ENCODE data around the gene SAMD4A.
A peak's percentile ranks its signal among the peaks of the same experiment; 100 is the strongest.

Gene SAMD4A

GRCh38 chr14:54676812-54677708 is 110.1 kb downstream of the SAMD4A start:
- FAIRE-seq: no peak
- no peak for TF ChIP-seq TAF1 (IDR thresholded peaks at IDR 0.05; ENCODE audit: low read depth, low read length)
- TF ChIP-seq POLR2A (IDR thresholded peaks at IDR 0.05; ENCODE audit: low read depth, low read length): no peak
- TF ChIP-seq PAX5 (IDR thresholded peaks at IDR 0.05; ENCODE audit: insufficient read depth, low read length, severe bottlenecking): no peak
- TF ChIP-seq POLR2AphosphoS5 (IDR thresholded peaks at IDR 0.05; ENCODE audit: low read depth, low read length): no peak
- TF ChIP-seq SPI1 (IDR thresholded peaks at IDR 0.05; ENCODE audit: low read depth, low read length): no peak
- no peak for TF ChIP-seq POU2F2 (IDR thresholded peaks at IDR 0.05; ENCODE audit: low read depth, low read length)
- DNase-seq (ENCODE audit: insufficient read length, low spot score): no peak

- DNase-seq (ENCODE audit: insufficient read length, low spot score) (no peak), FAIRE-seq (no peak)
- no peak for TF ChIP-seq PAX5 (IDR thresholded peaks at IDR 0.05; ENCODE audit: insufficient read depth, low read length, severe bottlenecking)
- no peak for TF ChIP-seq POLR2AphosphoS5 (IDR thresholded peaks at IDR 0.05; ENCODE audit: low read depth, low read length)
- no peak for TF ChIP-seq POLR2A (IDR thresholded peaks at IDR 0.05; ENCODE audit: low read depth, low read length)
- TF ChIP-seq SPI1 (IDR thresholded peaks at IDR 0.05; ENCODE audit: low read depth, low read length): no peak
- TF ChIP-seq TAF1 (IDR thresholded peaks at IDR 0.05; ENCODE audit: low read depth, low read length): no peak
- no peak for TF ChIP-seq POU2F2 (IDR thresholded peaks at IDR 0.05; ENCODE audit: low read depth, low read length)
Observed at GRCh38 chr14:54680651-54681050, 113.7 kb downstream of the SAMD4A start.

- no peak for TF ChIP-seq POLR2AphosphoS5 (IDR thresholded peaks at IDR 0.05; ENCODE audit: low read depth, low read length)
- TF ChIP-seq PAX5 (IDR thresholded peaks at IDR 0.05; ENCODE audit: insufficient read depth, low read length, severe bottlenecking): no peak
- TF ChIP-seq POLR2A (IDR thresholded peaks at IDR 0.05; ENCODE audit: low read depth, low read length): no peak
- no peak for TF ChIP-seq POU2F2 (IDR thresholded peaks at IDR 0.05; ENCODE audit: low read depth, low read length)
- TF ChIP-seq TAF1 (IDR thresholded peaks at IDR 0.05; ENCODE audit: low read depth, low read length): no peak
- TF ChIP-seq SPI1 (IDR thresholded peaks at IDR 0.05; ENCODE audit: low read depth, low read length): no peak
- DNase-seq (ENCODE audit: insufficient read length, low spot score) (no peak), FAIRE-seq (no peak)
Observed at GRCh38 chr14:54681811-54682261, 114.9 kb downstream of the SAMD4A start.

GRCh38 chr14:54682578-54682977 is 115.7 kb downstream of the SAMD4A start:
- TF ChIP-seq SPI1 (IDR thresholded peaks at IDR 0.05; ENCODE audit: low read depth, low read length) (no peak), POU2F2 (IDR thresholded peaks at IDR 0.05; ENCODE audit: low read depth, low read length) (no peak), POLR2AphosphoS5 (IDR thresholded peaks at IDR 0.05; ENCODE audit: low read depth, low read length) (no peak), TAF1 (IDR thresholded peaks at IDR 0.05; ENCODE audit: low read depth, low read length) (no peak), PAX5 (IDR thresholded peaks at IDR 0.05; ENCODE audit: insufficient read depth, low read length, severe bottlenecking) (no peak), POLR2A (IDR thresholded peaks at IDR 0.05; ENCODE audit: low read depth, low read length) (no peak)
- FAIRE-seq (no peak), DNase-seq (ENCODE audit: insufficient read length, low spot score) (no peak)

- FAIRE-seq (no peak), DNase-seq (ENCODE audit: insufficient read length, low spot score) (no peak)
- no peak for TF ChIP-seq POLR2A (IDR thresholded peaks at IDR 0.05; ENCODE audit: low read depth, low read length)
- no peak for TF ChIP-seq PAX5 (IDR thresholded peaks at IDR 0.05; ENCODE audit: insufficient read depth, low read length, severe bottlenecking)
- TF ChIP-seq POU2F2 (IDR thresholded peaks at IDR 0.05; ENCODE audit: low read depth, low read length): no peak
- no peak for TF ChIP-seq POLR2AphosphoS5 (IDR thresholded peaks at IDR 0.05; ENCODE audit: low read depth, low read length)
- no peak for TF ChIP-seq TAF1 (IDR thresholded peaks at IDR 0.05; ENCODE audit: low read depth, low read length)
- TF ChIP-seq SPI1 (IDR thresholded peaks at IDR 0.05; ENCODE audit: low read depth, low read length): peak; percentile 40; the same call in 1 of the 2 replicates
Observed at GRCh38 chr14:54683882-54684794, 117.2 kb downstream of the SAMD4A start.

GRCh38 chr14:54685286-54685845 is 118.4 kb downstream of the SAMD4A start:
- FAIRE-seq (no peak), DNase-seq (ENCODE audit: insufficient read length, low spot score) (no peak)
- TF ChIP-seq PAX5 (IDR thresholded peaks at IDR 0.05; ENCODE audit: insufficient read depth, low read length, severe bottlenecking) (no peak), POLR2AphosphoS5 (IDR thresholded peaks at IDR 0.05; ENCODE audit: low read depth, low read length) (no peak), SPI1 (IDR thresholded peaks at IDR 0.05; ENCODE audit: low read depth, low read length) (no peak), POU2F2 (IDR thresholded peaks at IDR 0.05; ENCODE audit: low read depth, low read length) (no peak)

- no peak for DNase-seq (ENCODE audit: insufficient read length, low spot score)
- TF ChIP-seq POLR2A (IDR thresholded peaks at IDR 0.05; ENCODE audit: low read depth, low read length) (no peak), POU2F2 (IDR thresholded peaks at IDR 0.05; ENCODE audit: low read depth, low read length) (no peak), TAF1 (IDR thresholded peaks at IDR 0.05; ENCODE audit: low read depth, low read length) (no peak), PAX5 (IDR thresholded peaks at IDR 0.05; ENCODE audit: insufficient read depth, low read length, severe bottlenecking) (no peak), SPI1 (IDR thresholded peaks at IDR 0.05; ENCODE audit: low read depth, low read length) (no peak), POLR2AphosphoS5 (IDR thresholded peaks at IDR 0.05; ENCODE audit: low read depth, low read length) (no peak)
- FAIRE-seq: no peak
Observed at GRCh38 chr14:54686219-54686870, 119.4 kb downstream of the SAMD4A start.

All from GM12891 (cell line).